ENCODE data around the gene RNF125. TPM values are rescaled to one million over a fixed set of nuclear protein-coding genes. Genes with fewer than 3 reads are reported as not detected.

Gene RNF125
- total and polyA plus RNA-seq, 10 of the 15 experiments (the other 5 are each of a cell fraction or from before 2014, with no cell fraction given) = 0.79 to 3.9 (median 2.9) TPM

GRCh38 chr18:32018331-32019250 is at the start of gene RNF125 (continued):
- TF ChIP-seq E4F1 (IDR thresholded peaks at IDR 0.05; ENCODE audit: borderline replicate concordance, partially characterized antibody) (no peak), EP300 (IDR thresholded peaks at IDR 0.05; ENCODE audit: borderline replicate concordance in 1 of 2, control insufficient read depth in 1 of 2, low read depth in 2 of 2, low read length in 2 of 2) (0 out of 4 replicates have a peak, but pooled peaks of 1 of the 2 experiments have one; percentile 7), POU2F2 (IDR thresholded peaks at IDR 0.05; ENCODE audit: borderline replicate concordance, low read depth, low read length) (no peak; the same call in 2 of the 3 replicates), EGR1 (IDR thresholded peaks at IDR 0.05; ENCODE audit: borderline replicate concordance in 1 of 2, low read depth in 2 of 2, low read length in 2 of 2) (peak in 1 of 2 experiments; percentile 79; a peak in 2 of 3 replicates), ZNF207 (IDR thresholded peaks at IDR 0.05; ENCODE audit: borderline replicate concordance) (no peak), ZZZ3 (IDR thresholded peaks at IDR 0.05; ENCODE audit: control insufficient read depth, insufficient read length, low read depth) (no peak), MEF2A (IDR thresholded peaks at IDR 0.05; ENCODE audit: insufficient read depth, low read depth, low read length) (no peak), BCL3 (IDR thresholded peaks at IDR 0.05; ENCODE audit: borderline replicate concordance, insufficient read depth, low read depth, low read length, poor library complexity, severe bottlenecking) (no peak), ZBTB40 (IDR thresholded peaks at IDR 0.05; ENCODE audit: borderline replicate concordance) (no peak), MAX (IDR thresholded peaks at IDR 0.05; ENCODE audit: low read depth, low read length) (no peak), JUND (IDR thresholded peaks at IDR 0.05; ENCODE audit: low read depth, low read length) (no peak), FOS (IDR thresholded peaks at IDR 0.05; ENCODE audit: borderline replicate concordance, extremely low read depth, insufficient read length) (no peak), FOXM1 (IDR thresholded peaks at IDR 0.05; ENCODE audit: low read depth, low read length) (no peak), PBX3 (IDR thresholded peaks at IDR 0.05; ENCODE audit: insufficient replicate concordance, low read depth, low read length) (no peak), DPF2 (IDR thresholded peaks at IDR 0.05) (0 out of 2 replicates have a peak, but pooled peaks have one; percentile 53), SPI1 (IDR thresholded peaks at IDR 0.05; ENCODE audit: borderline replicate concordance, insufficient read depth, low read depth, low read length) (peak; percentile 44; the same call in 1 of the 2 replicates), LARP7 (IDR thresholded peaks at IDR 0.05) (peak; percentile 59; the same call in 1 of the 2 replicates)

Data from GM12878 (cell line).